ENCODE data around the gene MAPK14.

The MAPK14 gene

GRCh38 chr6:36102853-36103252, 75.2 kb downstream of the MAPK14 start:
- no peak for DNase-seq (ENCODE audit: low read depth)

DNA sequence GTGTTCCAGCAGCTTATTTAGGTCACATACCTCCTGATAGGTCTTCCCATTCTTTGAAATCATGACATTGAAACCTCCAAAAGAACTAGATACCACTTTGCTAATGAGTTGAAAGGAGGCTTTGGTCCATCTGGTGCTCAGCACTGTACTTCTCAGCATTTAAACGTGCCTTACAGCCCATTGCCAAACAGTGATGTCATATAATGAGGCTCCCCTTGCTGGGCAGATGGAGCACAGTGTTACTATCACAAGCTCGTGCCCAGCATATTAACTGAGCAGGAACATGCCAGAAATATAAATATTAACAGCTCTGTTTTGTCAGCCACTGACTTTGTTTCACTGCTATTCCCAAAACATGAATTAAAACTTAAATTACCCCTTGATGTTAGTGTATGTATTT, 77.2 kb downstream of the MAPK14 start:
- no peak for DNase-seq (ENCODE audit: low read depth)

- DNase-seq (ENCODE audit: low read depth), result no peak
Observed at GRCh38 chr6:36109092-36109491, 81.5 kb downstream of the MAPK14 start.

DNA sequence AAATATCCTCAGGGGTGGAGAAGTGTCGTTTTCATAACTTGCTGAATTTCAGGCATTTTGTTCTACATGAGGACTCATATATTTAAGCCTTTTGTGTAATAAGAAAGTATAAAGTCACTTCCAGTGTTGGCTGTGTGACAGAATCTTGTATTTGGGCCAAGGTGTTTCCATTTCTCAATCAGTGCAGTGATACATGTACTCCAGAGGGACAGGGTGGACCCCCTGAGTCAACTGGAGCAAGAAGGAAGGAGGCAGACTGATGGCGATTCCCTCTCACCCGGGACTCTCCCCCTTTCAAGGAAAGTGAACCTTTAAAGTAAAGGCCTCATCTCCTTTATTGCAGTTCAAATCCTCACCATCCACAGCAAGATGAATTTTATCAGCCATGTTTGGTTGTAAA, 82.4 kb downstream of the MAPK14 start:
- no peak for DNase-seq (ENCODE audit: low read depth)

DNA sequence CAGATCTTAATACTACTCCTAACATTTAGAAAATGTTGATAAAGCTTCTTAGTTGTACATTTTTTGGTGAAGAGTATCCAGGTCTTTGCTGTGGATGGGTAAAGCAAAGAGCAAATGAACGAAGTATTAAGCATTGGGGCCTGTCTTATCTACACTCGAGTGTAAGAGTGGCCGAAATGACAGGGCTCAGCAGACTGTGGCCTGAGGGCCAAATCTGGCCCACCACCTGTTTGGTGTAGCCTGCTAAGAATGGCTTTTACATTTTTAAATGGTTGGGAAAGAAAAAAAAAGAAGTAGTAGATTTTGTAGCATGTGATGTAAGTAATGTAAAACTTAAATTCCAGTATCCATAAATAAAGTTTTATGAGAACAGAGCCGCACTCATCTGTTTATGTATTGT, 83.3 kb downstream of the MAPK14 start:
- no peak for DNase-seq (ENCODE audit: low read depth)

- DNase-seq (ENCODE audit: low read depth), result no peak
Observed at GRCh38 chr6:36111526-36111925, 83.9 kb downstream of the MAPK14 start.

DNA sequence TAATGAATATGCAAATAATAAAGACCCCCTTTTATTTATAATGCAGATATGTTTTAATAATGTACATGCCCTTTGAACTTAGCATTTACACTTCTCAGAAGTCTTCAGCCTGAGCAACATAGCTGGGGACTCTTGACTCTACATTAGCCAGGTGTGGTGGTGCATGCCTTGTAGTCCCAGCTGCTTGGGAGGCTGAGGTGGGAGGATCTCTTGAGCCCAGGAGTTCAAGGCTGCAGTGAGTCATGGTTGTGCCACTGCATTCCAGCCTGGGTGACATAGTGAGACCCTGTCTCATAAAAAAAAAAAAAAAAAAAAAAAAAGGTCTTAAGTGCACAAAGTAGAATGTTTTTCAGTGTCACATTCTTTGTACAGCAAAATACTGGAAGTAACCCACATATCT, 85.4 kb downstream of the MAPK14 start:
- DNase-seq (ENCODE audit: low read depth), result no peak

GRCh38 chr6:36113703-36114102, 86.1 kb downstream of the MAPK14 start:
- no peak for DNase-seq (ENCODE audit: low read depth)

DNA sequence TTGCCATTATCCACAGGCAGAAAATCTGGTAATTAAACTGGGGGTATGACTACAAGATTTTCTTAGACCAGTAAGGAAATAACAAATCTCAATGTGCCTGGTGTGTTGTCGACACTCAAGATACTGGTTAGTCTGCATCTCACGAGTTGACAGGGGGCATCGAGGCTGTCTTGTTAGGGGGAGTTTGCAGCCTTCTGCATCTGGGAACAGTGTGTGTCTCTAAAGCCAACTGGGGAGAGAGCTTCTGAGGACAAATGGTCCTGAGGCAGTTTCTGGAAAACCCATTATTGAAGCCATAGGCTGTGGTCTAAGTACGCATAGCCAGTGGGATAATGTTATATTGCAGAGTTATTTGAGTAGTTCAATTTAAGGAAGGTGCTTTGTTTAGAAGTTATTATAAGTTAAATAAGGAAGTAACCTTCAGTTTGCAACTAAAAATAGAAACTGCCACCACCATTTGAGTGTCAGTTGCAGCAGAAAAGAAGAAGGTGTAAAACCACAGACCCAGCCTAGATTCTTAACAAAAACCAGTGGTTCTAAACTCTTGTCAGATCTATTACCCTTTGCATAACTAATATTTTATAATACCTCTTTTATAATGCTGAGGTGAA, 87.3 kb downstream of the MAPK14 start:
- DNase-seq (ENCODE audit: low read depth), result no peak

- DNase-seq (ENCODE audit: low read depth), result no peak
Observed at GRCh38 chr6:36115412-36115811, 87.8 kb downstream of the MAPK14 start.

GRCh38 chr6:36116066-36116864, 88.7 kb downstream of the MAPK14 start:
- no peak for DNase-seq (ENCODE audit: low read depth)

- DNase-seq (ENCODE audit: low read depth), result no peak
Observed at GRCh38 chr6:36116943-36117342, 89.3 kb downstream of the MAPK14 start.

DNA sequence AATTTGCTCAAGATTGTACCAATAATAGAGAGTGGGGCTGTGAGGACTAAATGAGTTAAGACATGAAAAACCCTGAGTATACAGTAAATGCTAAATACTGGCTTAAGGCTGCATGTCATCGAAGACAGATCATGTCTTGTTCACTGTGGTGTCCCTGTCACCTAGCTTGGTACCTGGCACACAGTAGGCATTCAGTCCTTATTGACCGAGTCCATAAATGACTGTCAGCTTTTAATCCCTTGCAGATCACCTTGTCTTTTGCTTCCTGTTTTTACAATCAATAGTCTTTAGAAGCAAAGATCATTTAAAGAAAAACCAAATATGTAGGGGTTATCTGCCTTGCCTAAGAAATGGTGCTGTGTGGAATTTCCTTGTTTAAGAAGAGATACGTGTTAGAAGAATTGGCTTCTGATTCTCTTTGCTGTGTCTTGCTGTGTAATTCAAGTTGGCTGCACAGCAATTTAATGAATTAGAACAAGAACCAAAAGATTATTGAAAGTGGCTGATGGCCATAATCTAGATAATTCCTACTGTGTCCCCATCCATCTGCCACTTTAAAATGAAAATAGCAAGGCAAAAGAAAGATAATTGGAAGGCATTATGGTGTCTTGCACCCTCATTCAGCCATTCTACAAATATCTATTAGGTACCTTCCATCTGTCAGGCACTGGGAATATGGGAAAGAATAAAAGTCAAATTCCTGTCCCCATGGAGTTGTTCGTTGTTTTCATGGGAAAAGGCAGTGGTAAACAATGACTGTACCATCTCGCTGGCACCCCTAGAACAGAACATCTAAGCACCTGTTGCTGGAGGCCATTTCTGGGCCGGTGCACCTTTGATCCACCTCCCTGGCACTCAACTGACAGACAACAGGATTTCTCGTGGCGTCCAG, 90.3 kb downstream of the MAPK14 start:
- no peak for DNase-seq (ENCODE audit: low read depth)

- peak; percentile 47 for DNase-seq (ENCODE audit: low read depth)
Observed at GRCh38 chr6:36118550-36119107, 91.0 kb downstream of the MAPK14 start.

DNA sequence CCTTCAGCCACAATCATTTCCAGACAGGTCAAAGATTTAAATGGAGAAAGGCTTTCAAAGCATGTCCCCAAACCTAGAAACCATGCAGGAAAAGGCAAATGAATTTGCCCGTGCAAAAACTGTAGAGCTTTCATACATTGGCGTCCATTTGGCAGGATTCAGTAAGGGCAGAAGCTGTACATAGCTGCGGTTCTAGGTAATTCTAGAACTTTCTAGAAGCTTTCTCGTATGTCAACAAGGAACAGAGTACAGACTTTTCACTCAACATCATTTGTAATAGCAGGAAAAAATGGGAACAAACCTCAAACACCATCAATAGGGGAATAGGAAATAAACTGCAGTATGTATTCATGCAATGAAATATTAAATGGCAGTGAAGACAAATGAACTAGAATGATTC, 91.6 kb downstream of the MAPK14 start:
- no peak for DNase-seq (ENCODE audit: low read depth)

GRCh38 chr6:36120018-36120417, 92.4 kb downstream of the MAPK14 start:
- DNase-seq (ENCODE audit: low read depth), result no peak

- peak; percentile 59 for DNase-seq (ENCODE audit: low read depth)
Observed at GRCh38 chr6:36120539-36120938, 92.9 kb downstream of the MAPK14 start.

GRCh38 chr6:36120979-36121786, 93.6 kb downstream of the MAPK14 start:
- peak; percentile 36 for DNase-seq (ENCODE audit: low read depth)

- DNase-seq (ENCODE audit: low read depth), result no peak
Observed at GRCh38 chr6:36121787-36122494, 94.3 kb downstream of the MAPK14 start.

DNA sequence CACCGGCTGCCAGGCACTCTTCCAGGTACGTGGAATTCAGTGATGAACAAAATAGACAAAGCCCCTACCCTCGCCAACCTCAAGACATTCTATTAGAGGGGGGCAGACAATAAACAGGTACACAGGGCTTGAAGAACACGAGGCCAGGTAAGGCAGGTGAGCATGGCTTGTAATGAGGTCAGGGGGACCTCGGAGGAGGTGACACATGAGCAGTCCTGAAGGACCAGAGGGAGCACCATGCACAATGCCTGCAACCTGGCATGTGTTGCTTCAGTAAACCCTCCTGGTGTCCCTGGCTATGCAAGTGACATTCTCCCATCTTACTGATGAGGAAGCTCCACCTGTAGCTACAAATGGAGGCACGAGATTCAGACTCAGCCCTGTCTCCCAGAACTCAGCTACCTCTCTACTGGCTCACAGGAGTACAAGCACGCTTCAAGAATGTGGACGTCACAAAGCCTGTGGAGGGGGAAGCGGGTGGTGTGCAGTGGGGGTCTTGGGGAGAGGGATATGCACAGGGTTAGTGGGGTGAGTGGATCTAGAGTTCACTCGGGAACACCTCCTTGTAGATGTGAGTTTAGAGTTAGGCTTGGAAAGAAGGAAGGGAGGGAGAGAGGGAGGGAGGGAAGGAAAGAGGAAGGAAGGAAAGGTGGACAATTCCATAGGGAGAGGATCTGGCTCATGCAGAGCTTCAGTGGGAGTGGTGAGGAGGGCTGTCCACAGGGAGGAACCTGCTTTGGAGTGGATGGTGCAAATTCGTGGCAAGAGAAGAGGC, 95.1 kb downstream of the MAPK14 start:
- no peak for DNase-seq (ENCODE audit: low read depth)

Measured in activated T-helper 9 cell treated with anti-CD3 and anti-CD28 coated beads, Interleukin-2, amount 50 U/mL, for 16 hours (primary cell).